HEK293T (cell line): Measurements from ENCODE around the gene CREB5.

Experiments
- CTCF ChIA-PET: fragments of 350-600 bp; formaldehyde crosslinking; extraction: SDS; loops from one replicate; lab custom pipeline; 2021; ENCODE audit warnings: antibody characterized with exemption, inconsistent platforms; lab: Yijun Ruan, JAX
- POLR2A ChIA-PET: fragments of 350-600 bp; formaldehyde crosslinking; extraction: SDS; loops from one replicate; lab custom pipeline; 2020; ENCODE audit warnings: antibody characterized with exemption, inconsistent platforms; lab: Yijun Ruan, JAX
- DNase-seq: peaks from one replicate; pipeline ENCODE4 v3.0.0; 2012; ENCODE audit warnings: mixed read lengths; ENCODE audit errors: extremely low spot score
- ARNT ChIP-seq: fragments of 450-650 bp; IDR thresholded peaks from 2 replicates; pipeline ENCODE4 v1.6.1; 2017; ENCODE audit warnings: mild to moderate bottlenecking
- BHLHE40 ChIP-seq: fragments of 450-650 bp; IDR thresholded peaks from 2 replicates; pipeline ENCODE4 v1.6.1; 2016; ENCODE audit warnings: mild to moderate bottlenecking, moderate library complexity, borderline replicate concordance
- CTBP1 ChIP-seq: fragments of 450-650 bp; IDR thresholded peaks from 2 replicates; pipeline ENCODE4 v1.6.1; 2016; ENCODE audit warnings: borderline replicate concordance
- ELF4 ChIP-seq: fragments of 450-650 bp; IDR thresholded peaks from 2 replicates; pipeline ENCODE4 v1.6.1; 2017; ENCODE audit warnings: antibody characterized with exemption
- FOXA1 ChIP-seq: fragments of 450-650 bp; IDR thresholded peaks from 2 replicates; pipeline ENCODE4 v1.6.1; 2016; ENCODE audit warnings: mild to moderate bottlenecking
- FOXK2 ChIP-seq: fragments of 450-650 bp; IDR thresholded peaks from 2 replicates; pipeline ENCODE4 v1.6.1; 2016; ENCODE audit warnings: mild to moderate bottlenecking
- FOXM1 ChIP-seq: fragments of 450-650 bp; IDR thresholded peaks from 2 replicates; pipeline ENCODE4 v1.6.1; 2017; ENCODE audit warnings: mild to moderate bottlenecking, borderline replicate concordance
- HDGF ChIP-seq: fragments of 450-650 bp; IDR thresholded peaks from 2 replicates; pipeline ENCODE4 v1.6.1; 2017; ENCODE audit warnings: antibody characterized with exemption, borderline replicate concordance
- L3MBTL2 ChIP-seq: fragments of 450-650 bp; conservative IDR thresholded peaks from 2 replicates; pipeline ENCODE4 v1.6.1; 2016; ENCODE audit warnings: mild to moderate bottlenecking
- LEF1 ChIP-seq: fragments of 450-650 bp; IDR thresholded peaks from 2 replicates; pipeline ENCODE4 v1.6.1; 2017; ENCODE audit warnings: mild to moderate bottlenecking, borderline replicate concordance
- NFRKB ChIP-seq: fragments of 450-650 bp; IDR thresholded peaks from 2 replicates; pipeline ENCODE4 v1.6.1; 2016; ENCODE audit warnings: mild to moderate bottlenecking, moderate library complexity
- SP1 ChIP-seq: fragments of 450-650 bp; IDR thresholded peaks from 2 replicates; pipeline ENCODE4 v1.6.1; 2017
- SUZ12 ChIP-seq: fragments of 450-650 bp; IDR thresholded peaks from 2 replicates; pipeline ENCODE4 v1.6.1; 2016; ENCODE audit warnings: mild to moderate bottlenecking
- TARDBP ChIP-seq: fragments of 450-650 bp; IDR thresholded peaks from 2 replicates; pipeline ENCODE4 v1.6.1; 2016
- ZNF384 ChIP-seq: fragments of 450-650 bp; IDR thresholded peaks from 2 replicates; pipeline ENCODE4 v1.6.1; 2016
- TF ChIP-seq, protein P1 (sequence below): fragments of 450-650 bp; IDR thresholded peaks from 2 replicates; pipeline ENCODE4 v1.6.1; 2016

CREB5 gene

DNA sequence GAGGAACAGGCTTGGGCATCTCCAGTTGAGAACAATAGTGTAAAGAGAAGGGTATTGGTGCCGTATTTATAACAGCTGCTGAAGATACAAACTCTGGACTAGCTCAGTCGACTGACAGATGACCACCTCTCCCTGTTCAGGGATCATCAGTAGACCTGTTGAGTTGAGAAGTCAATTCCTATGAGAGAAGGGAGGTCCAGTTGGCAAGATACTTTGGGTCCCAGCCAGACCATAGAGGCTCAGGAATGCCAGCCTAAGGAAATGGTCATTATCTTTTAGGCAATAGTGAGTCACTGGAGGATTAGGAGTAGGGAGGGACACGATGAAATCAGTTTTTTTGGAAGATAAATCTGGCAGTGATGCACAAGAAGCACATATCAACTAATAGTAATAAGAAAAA is 342.9 kb downstream of the CREB5 start:
- TF ChIP-seq SUZ12, result no peak
- TF ChIP-seq CTBP1, result no peak
- TF ChIP-seq TARDBP, result no peak
- TF ChIP-seq LEF1, result no peak
- no peak for TF ChIP-seq ELF4
- TF ChIP-seq NFRKB, result no peak
- no peak for TF ChIP-seq ARNT
- TF ChIP-seq L3MBTL2, result no peak
- no peak for TF ChIP-seq FOXM1
- TF ChIP-seq, protein P1, sequence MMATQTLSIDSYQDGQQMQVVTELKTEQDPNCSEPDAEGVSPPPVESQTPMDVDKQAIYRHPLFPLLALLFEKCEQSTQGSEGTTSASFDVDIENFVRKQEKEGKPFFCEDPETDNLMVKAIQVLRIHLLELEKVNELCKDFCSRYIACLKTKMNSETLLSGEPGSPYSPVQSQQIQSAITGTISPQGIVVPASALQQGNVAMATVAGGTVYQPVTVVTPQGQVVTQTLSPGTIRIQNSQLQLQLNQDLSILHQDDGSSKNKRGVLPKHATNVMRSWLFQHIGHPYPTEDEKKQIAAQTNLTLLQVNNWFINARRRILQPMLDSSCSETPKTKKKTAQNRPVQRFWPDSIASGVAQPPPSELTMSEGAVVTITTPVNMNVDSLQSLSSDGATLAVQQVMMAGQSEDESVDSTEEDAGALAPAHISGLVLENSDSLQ, result no peak
- no peak for TF ChIP-seq FOXA1
- TF ChIP-seq BHLHE40, result no peak
- no peak for TF ChIP-seq SP1
- TF ChIP-seq ZNF384, result no peak
- no peak for TF ChIP-seq HDGF
- TF ChIP-seq FOXK2, result no peak
- DNase-seq, result no peak
- ChIA-PET CTCF (no interaction called here), POLR2A (no interaction called here)

DNA sequence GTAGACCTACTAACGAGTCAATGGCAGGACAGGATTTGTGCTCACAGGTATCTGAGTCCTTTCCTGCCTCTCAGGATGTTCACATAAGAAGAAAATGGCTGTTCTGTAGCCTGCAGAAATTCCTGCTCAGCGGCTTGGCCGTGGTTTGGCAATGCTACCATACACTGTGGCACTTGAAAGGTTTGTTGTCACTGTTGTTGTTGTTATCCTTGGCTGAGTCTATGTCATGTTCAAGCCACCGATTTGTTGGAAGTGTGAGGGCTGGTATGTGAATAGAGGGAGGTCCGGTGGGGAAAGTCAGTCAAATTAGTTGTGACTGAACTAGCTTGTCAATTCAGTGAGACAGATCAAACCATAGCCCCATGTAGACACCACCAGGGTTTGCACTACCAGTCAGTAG is 345.9 kb downstream of the CREB5 start:
- no peak for DNase-seq
- ChIA-PET CTCF (no interaction called here), POLR2A (no interaction called here)
- no peak for TF ChIP-seq L3MBTL2
- no peak for TF ChIP-seq HDGF
- no peak for TF ChIP-seq ZNF384
- TF ChIP-seq, protein P1, result no peak
- no peak for TF ChIP-seq LEF1
- TF ChIP-seq FOXA1, result no peak
- TF ChIP-seq SP1, result no peak
- TF ChIP-seq NFRKB, result no peak
- no peak for TF ChIP-seq TARDBP
- no peak for TF ChIP-seq FOXM1
- no peak for TF ChIP-seq SUZ12
- TF ChIP-seq BHLHE40, result no peak
- no peak for TF ChIP-seq FOXK2
- no peak for TF ChIP-seq ARNT
- TF ChIP-seq ELF4, result no peak
- TF ChIP-seq CTBP1, result no peak

DNA sequence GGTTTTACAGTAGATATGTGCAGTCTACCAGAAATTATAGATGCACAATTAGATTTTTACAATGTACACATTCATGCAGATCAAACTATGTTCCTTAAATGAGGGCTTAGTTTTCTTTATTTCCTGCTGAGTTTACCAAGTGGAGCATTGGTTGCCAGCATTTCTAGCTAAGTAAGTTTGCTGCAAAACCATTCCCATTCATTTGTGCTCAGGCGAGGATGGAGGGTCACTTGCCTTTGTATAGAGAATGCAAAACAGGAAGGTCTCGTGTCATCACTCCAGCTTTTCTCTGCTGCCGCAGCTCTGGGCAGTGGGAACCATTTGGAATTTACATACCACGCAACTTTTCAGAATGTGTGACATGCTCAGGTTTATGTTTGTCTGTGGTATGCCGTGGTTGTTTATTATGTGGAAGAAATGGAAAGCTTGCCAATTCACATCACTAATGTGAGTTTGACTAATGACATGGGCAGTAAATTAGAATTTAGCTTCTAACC is 347.2 kb downstream of the CREB5 start:
- ChIA-PET POLR2A (no interaction called here), CTCF (no interaction called here)
- no peak for DNase-seq
- TF ChIP-seq FOXM1 (no peak), FOXA1 (no peak), FOXK2 (no peak), SUZ12 (no peak), LEF1 (no peak), CTBP1 (no peak), ELF4 (no peak), L3MBTL2 (no peak), BHLHE40 (no peak), ARNT (no peak), NFRKB (no peak), SP1 (no peak), TARDBP (no peak)
- TF ChIP-seq, protein P1, result no peak

DNA sequence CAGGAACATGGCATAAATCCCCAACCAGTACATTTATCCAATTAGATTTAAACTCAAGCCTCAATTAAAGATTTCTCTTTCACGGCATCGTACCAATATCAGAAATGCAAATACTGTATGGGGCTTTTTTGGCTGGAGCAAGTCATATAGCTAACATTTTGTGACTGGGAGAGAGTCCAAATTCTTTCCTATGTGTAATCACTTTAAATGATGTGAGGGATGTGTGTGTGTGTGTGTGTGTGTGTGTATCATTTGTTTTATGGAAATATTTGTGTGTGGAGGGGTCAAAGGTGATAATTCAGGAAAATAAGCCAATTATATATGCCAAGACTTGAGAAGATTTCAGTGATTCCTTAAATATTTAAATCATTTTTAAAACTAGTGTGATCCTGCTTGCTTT is 349.2 kb downstream of the CREB5 start:
- no peak for TF ChIP-seq FOXK2
- no peak for TF ChIP-seq TARDBP
- no peak for TF ChIP-seq FOXA1
- TF ChIP-seq, protein P1, result no peak
- no peak for TF ChIP-seq LEF1
- TF ChIP-seq FOXM1, result no peak
- no peak for TF ChIP-seq ARNT
- TF ChIP-seq BHLHE40, result no peak
- TF ChIP-seq HDGF, result no peak
- TF ChIP-seq ELF4, result no peak
- TF ChIP-seq NFRKB, result no peak
- no peak for TF ChIP-seq SUZ12
- no peak for TF ChIP-seq ZNF384
- no peak for DNase-seq
- CTCF ChIA-PET, result no interaction called here
- POLR2A ChIA-PET, result interaction anchor here (0.8 kb wide), 1 partner anchor 76 kb away, joined by 3 read pairs; no protein-coding TSS in a partner anchor

DNA sequence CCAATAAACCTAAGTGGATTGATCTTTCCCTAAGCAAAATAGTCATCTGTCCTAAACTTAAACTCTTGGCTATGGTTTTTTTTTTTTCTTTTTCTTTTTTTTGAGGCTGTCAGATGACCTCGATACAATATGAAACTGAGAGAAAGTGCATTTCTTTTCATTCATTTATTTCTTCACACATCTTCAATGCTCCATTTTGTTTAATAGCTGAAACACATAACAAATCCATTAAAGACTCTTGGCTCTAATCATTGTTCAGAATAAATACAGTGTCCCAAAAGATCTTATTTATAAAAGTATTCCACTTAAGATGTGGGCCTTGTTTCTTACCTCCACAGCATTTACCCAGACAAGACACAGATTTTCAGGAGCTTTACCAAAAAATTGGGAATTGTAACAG is 350.3 kb downstream of the CREB5 start:
- CTCF ChIA-PET, result no interaction called here
- DNase-seq, result no peak
- TF ChIP-seq SP1 (no peak), HDGF (no peak), TARDBP (no peak)
- POLR2A ChIA-PET, result no interaction called here

DNA sequence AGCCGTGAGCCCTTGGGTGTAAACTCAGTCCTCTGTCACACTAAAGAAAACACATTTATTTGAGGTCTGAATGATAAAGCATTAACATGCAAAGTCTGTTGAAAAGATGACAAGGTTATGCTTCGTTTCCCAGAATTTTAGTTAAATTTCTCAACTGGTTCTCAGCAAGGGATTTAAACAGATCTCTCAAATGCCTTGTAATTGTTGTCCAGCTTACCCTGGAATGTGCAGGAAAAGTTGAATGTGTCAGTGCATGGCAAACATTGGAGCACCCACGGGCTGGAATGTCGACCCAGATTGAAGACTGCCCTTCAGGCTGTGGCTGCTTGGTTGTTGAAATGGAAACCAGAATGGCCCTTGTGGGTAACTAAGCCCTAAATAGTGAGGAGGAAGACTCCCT is 354.0 kb downstream of the CREB5 start:
- CTCF ChIA-PET, result no interaction called here
- POLR2A ChIA-PET, result no interaction called here
- TF ChIP-seq HDGF (no peak), L3MBTL2 (no peak), TARDBP (no peak), BHLHE40 (no peak)
- DNase-seq, result no peak
